NCI-H524 treated with DMSO at 0.1 percent for 48 hours (cell line): ENCODE results near the gene DDIT4L.
A peak's percentile ranks its signal among the peaks of the same experiment; 100 is the strongest.
"Not testable (repeated sequence)": the region's sequence is repeated elsewhere in the genome, so short reads cannot be mapped to it uniquely, and the experiment has no call there.

ENCODE experiments used
- DNase-seq: peaks from one replicate; lab custom pipeline; 2025; lab: John Stamatoyannopoulos, UW

DDIT4L gene, protein sequence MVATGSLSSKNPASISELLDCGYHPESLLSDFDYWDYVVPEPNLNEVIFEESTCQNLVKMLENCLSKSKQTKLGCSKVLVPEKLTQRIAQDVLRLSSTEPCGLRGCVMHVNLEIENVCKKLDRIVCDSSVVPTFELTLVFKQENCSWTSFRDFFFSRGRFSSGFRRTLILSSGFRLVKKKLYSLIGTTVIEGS

GRCh38 chr4:100189820-100190642, at the start of gene DDIT4L:
DDIT4L (minus strand) TSS chr4:100190468; CDS start chr4:100189983, 485 bp downstream.
- DNase-seq = no peak

- DNase-seq = no peak
These were observed 49.7 kb upstream of the DDIT4L start for GRCh38 chr4:100240008-100240407.

DNA sequence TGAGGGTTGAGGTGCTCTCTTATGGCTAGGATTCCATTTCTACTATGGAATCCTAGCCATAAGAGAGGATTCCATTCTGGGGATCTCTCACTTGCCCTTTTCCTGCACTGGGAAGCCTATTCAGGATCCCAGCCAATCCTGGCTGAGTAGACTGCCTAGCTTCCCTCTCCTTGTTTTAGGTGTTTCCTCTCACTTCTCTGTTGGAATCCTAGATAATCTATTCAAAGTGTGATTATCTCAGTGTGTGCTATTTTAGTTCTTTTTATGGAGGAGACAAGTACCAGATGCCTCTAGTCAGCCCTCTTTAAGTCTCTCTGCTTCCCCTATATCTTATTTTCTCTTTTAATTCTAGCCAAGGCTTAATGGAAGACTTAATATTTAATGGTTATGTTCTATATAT, 34.5 kb upstream of the DDIT4L start:
- no peak for DNase-seq

DNA sequence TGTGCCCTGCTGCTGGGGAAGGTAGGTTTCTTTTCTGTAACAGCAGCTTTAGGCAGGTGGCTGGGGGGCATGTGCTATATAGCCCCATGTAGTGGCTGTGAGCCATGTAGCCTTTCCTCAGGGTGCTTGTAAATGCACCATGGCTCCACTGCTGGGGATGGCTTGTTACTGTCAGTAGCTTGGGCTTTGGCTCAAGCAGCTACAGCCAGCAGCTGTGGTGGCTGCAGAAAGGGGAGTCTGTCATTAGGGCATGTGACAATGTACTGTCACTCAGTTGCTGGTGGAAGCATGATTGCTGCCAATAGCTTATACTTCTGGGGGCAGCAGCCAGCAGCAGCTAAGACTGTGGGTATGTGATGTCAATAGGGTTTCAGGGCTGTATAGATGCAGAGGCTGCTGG, 33.9 kb upstream of the DDIT4L start:
- DNase-seq = no peak

DNA sequence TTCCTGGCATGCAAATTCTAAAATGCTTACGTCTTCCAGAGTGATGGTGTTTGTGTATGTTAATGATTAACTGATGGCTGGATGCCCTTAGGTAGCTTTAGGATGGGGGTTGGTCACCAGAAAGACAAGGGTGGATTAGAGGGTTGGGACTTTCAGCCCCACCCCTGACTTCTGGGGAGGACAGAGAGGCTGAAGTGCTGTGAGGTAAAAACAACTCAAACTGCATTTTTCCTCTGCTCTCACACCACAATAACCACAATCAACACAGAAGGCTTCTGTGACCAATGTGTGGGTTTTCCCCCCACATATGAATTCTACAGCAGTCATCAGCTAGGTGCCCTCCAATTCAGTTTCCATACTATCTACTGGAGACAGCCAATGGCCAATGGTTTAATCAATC, 18.7 kb upstream of the DDIT4L start:
- no peak for DNase-seq

- DNase-seq = no peak
These were observed 18.2 kb upstream of the DDIT4L start for GRCh38 chr4:100208459-100208858.

GRCh38 chr4:100206850-100207249, 16.6 kb upstream of the DDIT4L start:
- no peak for DNase-seq

DNA sequence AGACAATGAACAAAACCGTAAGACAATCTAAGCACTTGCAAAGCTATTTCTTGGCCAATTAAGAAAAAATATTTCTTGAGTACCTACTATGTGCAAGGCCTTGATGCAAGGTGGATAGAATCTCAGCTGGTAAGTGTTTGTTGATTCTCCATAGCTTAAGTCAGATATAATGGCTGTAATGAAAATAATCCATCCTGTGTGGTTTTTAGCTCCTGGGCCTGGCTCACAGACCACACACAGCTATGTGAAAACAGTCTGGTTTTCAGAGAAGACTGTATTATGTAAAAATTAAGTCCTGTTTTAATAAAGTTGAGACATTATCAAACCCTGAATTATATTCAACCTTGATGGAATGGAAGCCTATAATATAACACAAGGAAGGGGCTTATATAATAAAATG, 7.8 kb upstream of the DDIT4L start:
- DNase-seq = no peak

GRCh38 chr4:100196388-100197071, 6.3 kb upstream of the DDIT4L start:
- DNase-seq = not testable (repeated sequence)

DNA sequence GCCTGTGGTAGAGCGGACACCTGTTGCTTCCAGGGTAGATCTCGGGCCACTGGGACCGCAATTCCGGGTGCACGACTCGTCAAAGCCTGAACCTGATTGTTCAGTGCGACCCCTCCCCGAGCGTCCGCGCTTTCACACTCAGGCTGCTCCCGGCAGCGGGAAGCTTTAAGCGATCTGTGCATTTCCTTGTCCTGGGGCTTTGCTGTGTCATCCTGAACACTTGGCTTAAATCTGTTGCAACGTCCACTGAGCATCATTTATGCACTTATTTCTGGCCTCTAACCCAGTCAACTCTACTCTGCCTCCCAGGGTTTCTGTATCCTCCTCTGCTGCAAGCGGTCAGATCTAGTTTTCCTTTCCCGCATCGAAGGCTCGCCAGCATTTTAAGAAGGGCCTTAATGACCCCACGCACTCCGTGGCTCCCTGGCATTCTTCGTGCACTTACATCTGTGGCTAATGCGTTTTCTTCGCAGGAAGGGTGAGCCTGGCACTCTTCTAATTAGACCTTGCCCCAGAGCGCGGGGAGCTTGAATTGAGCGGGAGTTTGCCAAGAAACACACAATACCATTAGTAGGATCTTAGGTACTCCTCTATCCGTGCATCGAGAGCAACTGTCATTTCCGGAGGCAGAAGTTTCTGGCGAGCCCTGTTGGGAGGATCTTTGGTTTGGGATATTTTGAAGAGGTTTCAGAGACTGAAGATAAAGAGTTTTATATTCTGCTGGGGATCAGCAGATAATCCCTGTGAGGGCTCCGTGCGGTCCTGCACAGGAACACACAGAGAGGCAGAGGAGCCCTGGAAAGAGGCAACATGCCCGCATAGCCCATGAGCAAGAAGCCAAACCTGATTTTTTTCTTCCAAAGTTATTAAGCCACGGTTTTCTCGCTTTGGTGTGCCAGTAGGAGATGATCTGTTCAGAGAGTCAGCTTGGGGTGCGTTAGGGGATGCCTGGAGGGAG, 654 bp upstream of the DDIT4L start:
- DNase-seq = no peak

GRCh38 chr4:100188829-100189228, 1.4 kb downstream of the DDIT4L start:
- DNase-seq = peak; percentile 70

- no peak for DNase-seq
These were observed 2.5 kb downstream of the DDIT4L start for GRCh38 chr4:100187781-100188180.

GRCh38 chr4:100184787-100185186, 5.5 kb downstream of the DDIT4L start:
- DNase-seq = no peak

DNA sequence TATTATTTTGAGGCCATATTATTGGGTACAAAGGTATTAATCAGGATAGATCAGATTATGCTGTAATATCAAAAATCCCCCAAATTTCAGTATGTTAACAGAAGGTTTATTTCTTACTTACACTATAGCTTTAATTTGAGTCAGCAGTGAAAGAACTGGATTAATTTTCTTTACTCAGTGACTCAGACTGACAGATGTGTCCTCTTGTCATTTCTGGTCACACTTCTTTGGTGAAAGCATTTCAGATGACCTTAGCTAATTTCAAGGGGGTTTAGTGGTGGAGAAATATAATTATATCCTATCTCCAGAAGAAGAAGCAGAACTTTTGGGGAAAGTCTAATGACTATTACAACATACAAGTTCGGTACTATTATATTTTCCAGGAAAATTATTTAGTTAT, 12.4 kb downstream of the DDIT4L start:
- no peak for DNase-seq

GRCh38 chr4:100177126-100177525, 13.1 kb downstream of the DDIT4L start:
- no peak for DNase-seq

DNA sequence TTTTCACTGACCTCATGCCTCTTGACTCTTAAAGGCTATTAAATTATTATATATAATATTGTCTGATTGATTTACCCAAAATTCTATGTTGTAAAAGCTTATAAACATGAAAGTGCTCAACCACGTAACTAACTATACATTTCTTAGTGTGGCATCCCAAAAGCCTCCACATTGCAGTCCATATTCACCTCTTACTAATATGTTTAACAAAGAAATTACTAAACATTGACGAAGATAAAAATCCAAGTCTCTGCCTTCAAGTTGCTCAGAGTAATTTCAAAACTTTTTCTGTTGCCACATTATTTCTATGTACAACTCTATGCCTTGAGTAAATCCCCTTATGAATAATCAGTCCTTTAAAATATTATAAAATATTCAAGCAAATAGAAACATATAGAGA, 14.4 kb downstream of the DDIT4L start:
- DNase-seq = no peak

- DNase-seq = no peak
These were observed 15.3 kb downstream of the DDIT4L start for GRCh38 chr4:100174985-100175383.

- no peak for DNase-seq
These were observed 19.3 kb downstream of the DDIT4L start for GRCh38 chr4:100170986-100171385.

- no peak for DNase-seq
These were observed 20.5 kb downstream of the DDIT4L start for GRCh38 chr4:100169491-100170485.

GRCh38 chr4:100168521-100168920, 21.7 kb downstream of the DDIT4L start:
- DNase-seq = no peak
